GM21723 (cell line): ENCODE results near the gene UBE2F.
A peak's percentile ranks its signal among the peaks of the same experiment; 100 is the strongest.

Experiments used
- ATAC-seq: cut with Tn5 transposase; IDR thresholded peaks from one replicate; pipeline ENCODE4 v1.9.1; 2021; ENCODE audit warnings: mild to moderate bottlenecking, moderate library complexity; ENCODE audit not compliant: unreplicated experiment

UBE2F gene, protein sequence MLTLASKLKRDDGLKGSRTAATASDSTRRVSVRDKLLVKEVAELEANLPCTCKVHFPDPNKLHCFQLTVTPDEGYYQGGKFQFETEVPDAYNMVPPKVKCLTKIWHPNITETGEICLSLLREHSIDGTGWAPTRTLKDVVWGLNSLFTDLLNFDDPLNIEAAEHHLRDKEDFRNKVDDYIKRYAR

DNA sequence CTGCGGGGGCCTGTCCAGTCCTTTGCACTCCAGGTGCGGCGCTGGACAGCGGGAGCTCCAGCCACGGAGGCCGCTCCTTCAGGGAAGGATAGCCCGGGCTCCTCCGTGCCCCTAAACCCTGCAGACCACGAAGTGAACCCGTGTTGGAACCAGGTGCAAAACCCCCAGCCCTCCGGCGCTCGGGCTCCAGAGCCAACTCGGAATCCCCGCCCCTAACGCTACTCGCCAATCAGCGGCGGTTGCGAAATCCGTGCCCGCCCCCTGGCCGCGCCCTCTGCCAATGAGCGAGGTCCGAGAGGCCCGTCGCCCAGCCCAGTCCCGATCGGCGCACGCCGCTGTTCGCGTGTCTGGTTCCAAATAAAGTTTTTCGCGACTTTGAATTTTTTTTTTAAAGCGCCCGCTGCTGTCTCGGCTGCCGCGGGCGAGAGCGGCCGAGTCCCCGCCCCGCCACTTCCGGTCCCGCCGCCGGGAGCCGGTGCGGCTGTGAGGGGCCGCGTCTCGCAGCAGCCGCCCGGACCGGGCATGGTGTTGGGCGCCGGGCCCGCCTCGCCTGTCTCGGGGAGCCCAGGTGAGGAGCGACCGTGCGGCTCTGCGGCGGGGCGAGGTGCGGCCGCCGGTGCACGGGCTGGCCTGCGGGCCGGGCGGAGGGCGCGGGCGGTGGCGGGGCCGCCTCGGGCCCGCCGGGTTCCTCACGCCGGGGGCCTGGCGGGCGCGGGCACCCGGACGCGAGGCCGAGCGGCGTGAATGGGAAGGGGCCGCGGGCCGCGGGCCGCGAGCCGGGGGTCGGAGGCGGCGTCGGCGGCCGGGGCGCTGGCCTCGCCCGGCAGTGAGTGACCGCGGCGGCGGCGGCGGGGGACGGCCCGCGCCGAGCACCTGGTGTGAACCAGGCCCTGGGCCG, at the start of gene UBE2F:
Gene UBE2F (plus strand): TSS at position 450 of the 898 bp plus-strand sequence. CDS start 6,094 bp downstream, outside the sequence.
- peak; percentile 92 for ATAC-seq

DNA sequence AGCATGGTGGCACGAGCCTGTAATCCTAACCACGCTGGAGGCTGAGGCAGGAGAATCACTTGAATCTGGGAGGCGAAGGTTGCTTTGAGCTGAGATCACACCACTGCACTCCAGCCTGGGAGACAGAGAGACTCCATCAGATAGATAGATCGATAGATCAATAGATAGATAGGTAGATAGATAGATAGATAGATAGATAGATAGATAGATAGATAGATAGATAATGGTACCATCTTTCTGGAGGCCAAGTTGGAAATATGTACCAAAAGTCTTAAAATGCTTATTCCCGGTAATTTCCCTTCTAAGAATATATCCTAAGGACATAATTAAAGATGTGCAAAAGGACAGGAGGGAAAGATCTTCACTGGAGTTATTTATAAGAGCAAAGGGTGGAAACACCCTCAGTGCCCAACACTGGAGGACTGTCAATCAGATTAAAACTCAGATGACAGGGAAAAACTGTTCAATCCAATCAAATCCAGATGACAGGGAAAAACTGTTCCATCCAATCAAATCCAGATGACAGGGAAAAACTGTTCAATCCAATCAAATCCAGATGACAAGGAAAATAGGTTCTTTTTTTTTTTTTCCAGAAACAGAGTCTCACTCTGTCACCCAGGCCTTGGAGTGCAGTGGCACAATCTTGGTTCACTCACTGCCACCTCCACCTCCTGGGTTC, 49.0 kb upstream of the UBE2F start:
- ATAC-seq: no peak

DNA sequence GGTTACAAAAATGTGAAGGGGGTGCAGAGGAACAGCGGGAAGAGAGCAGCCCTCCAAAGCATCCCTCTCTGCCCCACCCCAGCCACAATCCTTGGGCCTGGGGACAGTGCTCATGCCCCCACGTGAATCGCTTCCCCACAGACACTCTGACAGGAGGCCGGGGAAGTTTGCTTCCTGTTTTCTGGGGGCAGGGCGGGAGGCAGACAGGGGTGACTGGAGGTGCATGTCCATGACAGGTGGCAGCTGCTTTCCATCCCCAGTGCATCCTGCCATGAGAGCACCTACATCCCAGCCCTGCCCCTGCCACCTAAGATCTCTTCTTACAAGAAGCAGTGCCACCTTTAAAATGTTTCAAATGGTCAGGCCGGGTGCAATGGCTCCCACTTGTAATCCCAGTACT, 47.2 kb upstream of the UBE2F start:
- ATAC-seq: no peak

DNA sequence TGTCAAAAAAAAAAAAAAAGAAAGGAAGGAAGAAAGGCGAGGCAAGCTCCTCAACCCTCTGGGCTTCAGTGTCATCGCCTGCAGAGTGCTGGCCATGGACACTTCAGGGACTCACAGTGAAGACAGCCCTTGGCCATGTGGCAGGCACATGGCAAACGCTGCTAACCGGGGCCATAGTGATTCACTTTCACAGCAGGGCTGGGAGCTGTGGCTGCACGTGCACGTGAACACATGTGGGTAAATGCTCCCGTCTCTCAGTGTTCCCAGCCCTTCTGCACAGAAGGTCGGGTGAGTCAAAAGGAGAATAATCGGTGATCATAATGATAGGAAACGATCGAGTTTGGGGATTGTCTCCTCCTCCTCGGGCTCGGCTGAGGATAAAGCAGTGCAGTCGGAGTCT, 46.1 kb upstream of the UBE2F start:
- no peak for ATAC-seq

DNA sequence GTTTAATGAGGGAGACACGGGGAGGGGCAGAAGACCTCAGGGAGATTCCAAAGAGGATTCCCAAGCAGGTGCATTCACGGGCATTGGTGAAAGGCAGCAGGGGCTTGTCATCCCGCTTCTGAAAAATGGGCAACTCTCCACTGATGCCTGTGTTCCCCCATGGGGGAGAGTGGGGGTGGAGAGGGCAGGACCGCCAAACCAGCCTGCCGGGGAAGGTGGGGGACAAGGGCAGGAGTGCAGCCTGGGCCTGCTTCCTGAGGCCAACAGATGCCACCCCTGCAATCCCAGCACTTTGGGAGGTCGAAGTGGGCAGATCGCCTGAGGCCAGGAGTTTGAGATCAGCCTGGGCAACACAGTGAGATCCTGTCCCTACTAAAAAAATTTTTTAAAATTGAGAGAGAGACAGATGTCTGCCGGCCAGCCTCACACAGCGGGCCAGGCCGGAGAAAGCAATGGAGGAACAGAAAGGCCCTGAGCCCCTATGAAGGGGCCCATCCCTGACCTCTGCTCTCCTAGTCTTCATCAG, 44.8 kb upstream of the UBE2F start:
- ATAC-seq: no peak

DNA sequence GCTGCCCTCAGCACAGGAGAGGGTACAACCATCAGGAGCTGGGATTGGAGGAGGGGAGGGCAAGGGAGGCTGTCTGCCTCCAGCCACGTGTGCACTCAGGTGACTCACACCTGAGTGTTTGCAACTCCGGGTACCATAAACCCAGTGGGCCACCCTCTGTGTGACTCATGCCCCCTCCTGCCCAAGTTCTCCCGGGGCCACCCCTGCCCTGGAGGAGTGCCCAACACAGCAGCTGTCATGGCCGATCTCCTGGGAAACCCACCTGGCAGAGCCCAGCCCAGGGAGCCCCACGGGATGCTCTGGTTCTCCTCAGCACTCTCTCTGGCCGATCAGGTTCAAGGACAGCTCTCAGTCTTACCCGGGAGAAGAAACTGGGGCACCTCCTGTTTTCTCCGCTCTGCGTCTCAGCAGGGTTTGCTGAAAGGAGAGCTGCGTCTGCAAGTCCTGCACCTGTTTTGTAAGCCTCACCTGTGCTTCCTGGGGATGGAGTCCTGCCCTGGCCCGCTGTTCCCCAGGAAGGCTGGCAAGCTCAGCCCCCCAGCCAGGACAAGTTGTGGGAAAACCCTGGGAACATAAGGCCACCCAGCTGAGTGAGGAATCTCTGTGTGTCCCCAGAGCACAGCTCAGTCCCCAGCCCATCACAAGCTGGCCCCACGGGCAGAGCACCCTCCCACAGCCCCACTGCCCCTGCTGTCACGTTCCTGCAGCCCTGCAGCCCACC, 44.0 kb upstream of the UBE2F start:
- ATAC-seq: no peak

DNA sequence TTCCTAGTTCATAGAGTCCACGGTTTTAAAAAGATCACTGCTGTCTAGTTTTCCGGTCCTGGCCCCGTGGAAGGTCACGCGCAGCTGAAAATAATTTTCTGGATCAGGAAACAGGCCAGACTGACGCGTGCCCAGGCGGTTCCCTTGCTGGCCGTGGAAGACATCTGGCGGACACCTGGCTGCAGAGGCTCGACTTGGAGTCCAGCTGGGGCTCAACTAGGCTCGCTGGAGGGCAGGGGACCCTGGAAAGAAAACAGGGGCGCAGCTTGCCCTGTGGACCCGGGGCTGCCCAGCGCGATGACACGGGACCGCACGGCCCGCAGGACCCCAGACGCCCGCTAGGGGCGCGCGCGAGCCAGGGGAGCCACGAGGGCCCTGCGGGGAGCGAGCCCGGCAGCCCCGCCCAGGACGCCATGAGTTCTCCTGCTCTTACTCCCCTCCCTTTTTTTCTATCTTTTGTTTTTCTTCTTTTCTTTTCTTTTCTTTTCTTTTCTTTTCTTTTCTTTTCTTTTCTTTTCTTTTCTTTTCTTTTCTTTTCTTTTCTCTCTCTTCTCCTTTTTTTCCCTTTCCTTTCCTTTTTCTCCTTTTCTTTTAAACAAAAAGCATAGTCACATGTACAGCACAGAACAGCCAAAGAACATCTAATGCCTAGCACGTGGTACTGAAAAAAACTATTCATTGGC, 43.2 kb upstream of the UBE2F start:
- no peak for ATAC-seq

DNA sequence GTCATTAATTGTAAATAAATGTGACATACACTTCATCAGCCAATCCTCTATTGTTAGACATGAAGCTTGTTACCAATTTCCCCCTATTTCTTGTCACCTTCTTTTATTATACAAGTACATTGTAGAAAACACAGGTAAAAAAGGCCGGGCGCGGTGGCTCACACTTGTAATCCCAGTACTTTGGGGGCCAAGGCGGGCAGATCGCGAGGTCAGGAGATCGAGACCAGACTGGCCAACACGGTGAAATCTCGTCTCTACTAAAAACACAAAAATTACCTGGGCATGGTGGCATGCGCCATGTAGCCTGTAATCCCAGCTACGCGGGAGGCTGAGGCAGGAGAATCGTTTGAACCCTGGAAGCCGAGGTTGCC, 42.7 kb upstream of the UBE2F start:
- ATAC-seq: no peak

DNA sequence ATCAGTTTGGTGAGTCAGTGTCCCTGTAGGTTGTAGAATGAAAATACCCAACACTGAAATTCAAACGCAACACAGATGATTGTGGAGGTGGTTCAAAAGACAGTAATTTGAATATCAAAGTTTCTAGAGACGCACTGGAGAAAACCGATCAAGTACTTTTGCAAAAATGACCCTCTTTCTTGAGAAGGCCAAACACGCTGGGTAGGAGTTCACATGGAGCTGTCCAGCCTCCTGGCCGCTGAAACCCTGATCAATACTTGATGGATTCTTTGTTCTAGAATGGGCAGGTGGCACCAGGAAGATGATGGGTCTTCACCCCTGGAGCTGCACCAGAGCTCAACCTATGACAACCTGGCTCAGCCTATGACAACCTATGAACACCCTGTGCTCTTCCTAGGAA, 39.7 kb upstream of the UBE2F start:
- no peak for ATAC-seq

DNA sequence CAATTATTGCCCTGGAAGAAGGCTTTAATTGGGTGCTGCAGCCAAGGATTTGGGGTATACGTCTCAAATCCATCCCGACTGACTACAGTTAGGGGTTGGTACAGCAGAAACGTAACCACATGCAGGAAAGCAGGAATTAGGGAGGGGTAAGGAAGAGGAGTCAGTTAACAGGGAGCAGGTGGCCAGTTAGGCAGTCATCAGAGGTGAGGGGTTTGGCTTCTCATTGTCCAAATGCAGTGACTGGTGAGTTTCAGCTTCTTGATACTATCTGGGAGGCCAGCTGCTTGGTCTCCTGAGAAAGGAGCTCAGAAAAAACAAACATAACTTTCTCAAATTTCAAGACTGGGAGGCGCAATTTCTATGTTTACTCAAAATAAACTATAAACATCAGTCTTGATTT, 38.8 kb upstream of the UBE2F start:
- no peak for ATAC-seq

DNA sequence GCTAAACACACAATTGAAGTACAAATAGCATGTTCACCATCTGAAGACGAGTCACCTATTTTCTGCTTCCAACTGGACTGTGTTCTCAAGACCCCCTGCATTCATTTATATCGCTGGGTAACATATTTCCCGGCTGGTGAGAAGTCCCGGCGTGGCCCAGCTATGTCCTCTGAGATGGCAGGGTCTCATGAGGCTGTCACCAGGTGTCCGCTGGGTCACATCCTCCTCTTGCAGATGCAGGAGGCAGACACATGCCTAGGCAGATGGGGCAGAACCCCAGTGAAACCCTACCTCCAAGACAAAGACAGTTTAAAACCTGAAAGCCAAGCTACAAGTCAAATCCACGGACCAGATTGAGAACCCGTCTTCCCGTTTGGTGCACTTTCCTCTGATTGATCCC, 36.8 kb upstream of the UBE2F start:
- ATAC-seq: no peak

DNA sequence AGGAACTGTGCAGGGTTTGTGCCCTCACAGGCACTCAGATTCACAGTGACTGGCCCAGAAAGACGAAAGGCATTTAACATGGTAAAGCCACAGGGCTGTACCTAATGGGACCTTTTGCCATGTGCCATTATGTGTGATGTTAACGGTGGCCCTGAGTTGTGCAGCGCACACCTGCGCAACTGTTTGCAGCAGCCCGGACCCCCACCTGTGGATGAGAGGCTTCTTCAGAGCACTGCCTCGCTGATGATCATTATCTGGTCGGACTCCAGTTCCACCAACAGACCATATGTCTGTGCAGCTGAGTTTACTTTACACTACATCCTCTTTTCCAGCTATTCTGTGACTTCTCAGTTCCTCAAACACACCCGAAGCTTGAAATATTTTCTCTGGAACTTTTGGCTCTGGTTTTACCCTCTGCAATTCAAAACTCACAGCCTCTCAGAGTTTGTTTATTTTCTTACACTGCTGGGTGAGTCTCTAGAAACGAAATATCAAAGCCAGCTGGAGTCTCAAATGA, 35.6 kb upstream of the UBE2F start:
- ATAC-seq: no peak

DNA sequence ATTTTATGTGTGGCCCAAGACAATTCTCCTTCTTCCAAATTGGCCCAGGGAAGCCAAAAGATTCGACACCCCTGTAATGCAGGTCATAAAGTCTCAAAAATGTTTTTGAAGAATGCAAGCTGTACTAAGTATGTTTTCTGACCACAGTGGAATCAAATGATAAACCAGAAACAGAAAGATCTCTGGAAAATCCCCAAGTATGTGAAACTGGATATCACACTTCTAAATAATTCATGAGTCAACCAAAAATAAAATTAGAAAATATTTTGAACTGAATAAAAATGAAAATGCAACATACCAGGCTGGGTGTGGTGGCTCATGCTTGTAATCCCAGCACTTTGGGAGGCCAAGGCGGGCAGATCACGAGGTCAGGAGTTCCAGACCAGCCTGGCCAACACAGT, 34.1 kb upstream of the UBE2F start:
- ATAC-seq: no peak

DNA sequence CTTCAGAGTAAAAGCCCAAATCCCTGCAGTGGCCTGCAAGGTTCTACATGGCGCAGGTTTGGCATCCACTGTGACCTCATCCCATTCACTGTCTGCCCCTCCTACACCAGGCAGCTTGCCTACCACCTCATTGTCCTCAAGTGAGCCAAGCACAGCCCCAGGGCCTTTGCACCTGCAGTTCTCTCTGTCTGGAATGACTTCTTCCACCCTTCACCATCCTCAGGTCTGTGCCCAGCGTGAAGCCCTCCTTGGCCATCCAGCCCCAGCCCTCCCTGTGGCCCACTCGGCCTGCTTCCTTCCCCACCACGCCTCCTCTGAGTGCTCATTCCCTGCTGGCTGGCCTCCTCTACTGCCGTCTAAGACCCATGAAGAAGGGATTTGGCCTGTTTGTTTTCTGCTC, 32.6 kb upstream of the UBE2F start:
- ATAC-seq: no peak

DNA sequence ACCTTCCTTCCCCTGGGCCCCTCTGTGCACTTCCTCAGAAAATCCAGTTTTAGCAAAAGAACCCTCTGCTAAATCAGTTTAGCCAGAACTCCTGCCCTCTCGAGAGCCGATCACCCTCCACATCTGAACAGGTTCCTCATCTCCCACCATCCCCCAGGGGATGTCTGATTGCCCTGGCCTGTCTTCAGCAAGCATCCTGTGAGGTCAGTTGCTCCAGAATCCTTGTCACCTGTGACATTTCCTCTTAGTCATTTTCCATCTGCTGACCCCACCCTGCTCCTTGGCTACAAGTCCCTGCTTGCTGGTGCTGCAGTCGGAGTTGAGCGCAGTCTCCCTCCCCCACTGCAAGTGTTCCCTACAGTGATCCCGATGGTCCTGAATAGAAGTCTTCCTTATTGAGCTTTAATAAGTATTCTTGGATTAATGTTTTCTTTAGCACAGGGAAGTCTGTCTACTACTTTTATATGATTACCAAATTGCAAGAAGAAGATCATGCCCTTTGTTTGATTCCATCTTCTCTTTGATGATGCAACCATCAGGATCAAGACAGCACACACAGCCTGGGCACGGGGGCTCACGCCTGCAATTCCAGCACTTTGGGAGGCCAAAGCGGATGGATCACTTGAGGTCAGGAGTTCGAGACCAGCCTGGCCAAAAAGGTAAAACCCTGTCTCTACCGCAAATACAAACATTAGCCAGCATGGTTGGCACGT, 30.9 kb upstream of the UBE2F start:
- no peak for ATAC-seq

DNA sequence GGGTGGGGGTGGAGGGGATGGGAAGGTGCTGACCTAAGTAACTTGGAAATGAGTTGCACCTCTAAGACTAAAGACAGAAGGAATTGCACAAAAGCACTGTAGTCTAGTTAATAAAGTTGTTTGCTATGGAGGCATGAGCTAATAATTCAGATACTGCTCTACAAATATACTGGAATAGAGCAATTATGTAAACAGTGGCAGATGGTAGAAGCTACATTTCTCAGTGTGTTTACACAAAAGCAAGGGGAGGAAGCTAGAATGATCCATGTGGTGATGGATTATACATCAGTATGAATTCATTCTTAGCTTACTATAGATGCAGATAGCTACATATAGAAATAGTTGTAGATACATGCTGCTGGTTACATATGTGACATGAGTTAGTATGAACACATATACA, 27.6 kb upstream of the UBE2F start:
- no peak for ATAC-seq

DNA sequence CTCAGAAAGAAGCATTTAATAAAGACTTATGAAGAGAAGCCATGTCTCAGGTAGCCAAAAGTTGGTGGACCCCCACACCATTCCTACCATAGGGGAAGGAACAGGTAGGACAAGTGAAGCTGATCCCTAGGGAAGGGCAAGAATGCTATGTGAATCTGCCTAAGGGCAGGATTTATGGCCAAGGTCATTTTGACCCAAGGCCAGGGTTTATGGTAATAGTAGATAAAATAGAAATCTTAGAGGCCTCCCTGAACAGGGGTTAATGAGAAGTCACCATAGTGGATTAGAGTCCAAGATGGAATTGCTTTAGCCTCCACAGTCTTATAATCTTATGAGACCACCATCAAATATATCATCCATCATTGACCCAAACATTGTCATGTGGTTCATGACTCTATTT, 26.0 kb upstream of the UBE2F start:
- no peak for ATAC-seq

DNA sequence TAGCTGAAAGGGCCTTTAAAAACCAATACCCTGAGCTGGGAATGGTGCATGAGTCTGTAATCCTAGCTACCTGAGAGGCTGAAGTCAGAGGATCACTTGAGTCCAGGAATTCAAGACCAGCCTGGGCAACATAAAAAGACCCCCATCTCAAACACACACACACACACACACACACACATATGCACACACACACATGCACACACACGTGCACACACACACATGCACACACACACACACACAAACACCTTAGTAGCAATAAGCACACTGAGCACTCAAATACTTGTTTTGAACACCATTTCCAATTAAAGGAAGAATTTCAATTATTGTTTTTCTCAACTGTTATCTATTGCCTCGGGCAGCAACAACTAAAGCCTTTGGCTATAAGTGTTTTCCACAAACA, 25.6 kb upstream of the UBE2F start:
- ATAC-seq: no peak

DNA sequence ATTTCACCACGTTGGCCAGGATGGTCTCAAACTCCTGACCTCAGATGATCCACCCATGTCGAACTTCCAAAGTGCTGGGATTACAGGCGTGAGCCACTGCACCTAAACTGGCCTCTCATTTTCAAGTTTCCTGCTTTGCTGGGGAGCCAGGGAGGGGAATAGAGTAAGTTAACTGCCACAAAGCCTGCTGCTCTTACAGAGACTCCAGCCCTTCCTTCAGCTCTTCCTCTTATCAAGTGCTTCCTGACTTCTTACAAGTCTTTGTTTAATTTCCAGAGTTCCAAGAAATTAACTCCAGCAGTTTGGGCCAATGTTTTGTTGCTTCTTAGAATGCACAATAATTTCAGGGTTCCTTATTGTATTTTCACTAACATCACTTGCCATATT, 24.3 kb upstream of the UBE2F start:
- ATAC-seq: no peak
